Tibial nerve (tissue), 4 donors: ENCODE data around the gene PAK1.

Source experiments
- EP300 ChIP-seq, 2 donors: sonication (generic); formaldehyde crosslinking; IDR thresholded peaks; one replicate each; pipeline ENCODE4 v1.6.1; 2017; ENCODE audit warnings: antibody characterized with exemption in 2 of 2, mild to moderate bottlenecking in 1 of 2
- POLR2A ChIP-seq, 2 donors: fragments of 450-650 bp; IDR thresholded peaks; one replicate each; pipeline ENCODE4 v1.6.1; 2017; ENCODE audit warnings: antibody characterized with exemption in 2 of 2, mild to moderate bottlenecking in 2 of 2, moderate library complexity in 2 of 2
- TF ChIP-seq, protein P1 (sequence below), 5 experiments: fragments of 200-600 bp in 3 of 5; fragments of 450-650 bp in 2 of 5; sonication (generic) in 3 of 5; IDR thresholded peaks; one replicate each; pipeline ENCODE4 v1.5.1; 2016 to 2019; ENCODE audit warnings: antibody characterized with exemption in 5 of 5, mild to moderate bottlenecking in 3 of 5, moderate library complexity in 2 of 5

DNA sequence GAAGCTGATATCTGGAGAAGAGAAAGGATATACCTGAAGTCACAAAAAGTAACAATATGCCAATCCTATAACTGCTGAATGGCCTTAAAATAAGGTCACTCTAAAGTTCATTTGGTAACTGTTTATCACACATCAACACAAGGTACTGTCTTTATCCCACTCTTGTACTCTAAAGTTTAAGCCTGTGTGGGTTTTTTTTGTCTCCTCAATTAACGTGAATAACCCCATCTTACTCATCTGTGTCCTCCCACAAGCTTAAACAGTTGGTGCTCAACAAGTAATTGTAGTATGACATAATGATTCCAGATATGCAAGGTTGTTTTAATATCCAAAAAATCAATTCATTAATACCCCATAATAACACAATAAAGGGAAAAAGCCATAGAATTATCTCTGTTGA, 42.1 kb downstream of the PAK1 start:
- TF ChIP-seq, protein P1, sequence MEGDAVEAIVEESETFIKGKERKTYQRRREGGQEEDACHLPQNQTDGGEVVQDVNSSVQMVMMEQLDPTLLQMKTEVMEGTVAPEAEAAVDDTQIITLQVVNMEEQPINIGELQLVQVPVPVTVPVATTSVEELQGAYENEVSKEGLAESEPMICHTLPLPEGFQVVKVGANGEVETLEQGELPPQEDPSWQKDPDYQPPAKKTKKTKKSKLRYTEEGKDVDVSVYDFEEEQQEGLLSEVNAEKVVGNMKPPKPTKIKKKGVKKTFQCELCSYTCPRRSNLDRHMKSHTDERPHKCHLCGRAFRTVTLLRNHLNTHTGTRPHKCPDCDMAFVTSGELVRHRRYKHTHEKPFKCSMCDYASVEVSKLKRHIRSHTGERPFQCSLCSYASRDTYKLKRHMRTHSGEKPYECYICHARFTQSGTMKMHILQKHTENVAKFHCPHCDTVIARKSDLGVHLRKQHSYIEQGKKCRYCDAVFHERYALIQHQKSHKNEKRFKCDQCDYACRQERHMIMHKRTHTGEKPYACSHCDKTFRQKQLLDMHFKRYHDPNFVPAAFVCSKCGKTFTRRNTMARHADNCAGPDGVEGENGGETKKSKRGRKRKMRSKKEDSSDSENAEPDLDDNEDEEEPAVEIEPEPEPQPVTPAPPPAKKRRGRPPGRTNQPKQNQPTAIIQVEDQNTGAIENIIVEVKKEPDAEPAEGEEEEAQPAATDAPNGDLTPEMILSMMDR (IDR thresholded peaks at IDR 0.05): no peak
- TF ChIP-seq POLR2A (IDR thresholded peaks at IDR 0.05): no peak
- TF ChIP-seq EP300 (IDR thresholded peaks at IDR 0.05): no peak
